Fibroblast of lung (primary cell): ENCODE measurements around the gene DCDC2B.

Source experiments
- CTCF ChIP-seq, 2 donors: IDR thresholded peaks in 1 of 2; conservative IDR thresholded peaks in 1 of 2; 1 replicate in 1 of 2; 2 replicates in 1 of 2; pipeline ENCODE4 v1.5.1; 2011 to 2012; ENCODE audit warnings: low read length in 2 of 2, control low read depth in 1 of 2, inconsistent platforms in 1 of 2, low read depth in 1 of 2, mild to moderate bottlenecking in 1 of 2
- EZH2 ChIP-seq: IDR thresholded peaks from 2 replicates; pipeline ENCODE4 v1.5.1; 2012; ENCODE audit warnings: low read length, control low read depth, mild to moderate bottlenecking; ENCODE audit errors: missing control alignments

- no peak for TF ChIP-seq CTCF (conservative IDR thresholded peaks at IDR 0.05 in 1 of 2, IDR thresholded peaks at IDR 0.05 in 1 of 2; ENCODE audit: low read depth in 1 of 2, low read length in 2 of 2)
- no peak for TF ChIP-seq EZH2
These were observed 11.8 kb upstream of the DCDC2B start for GRCh38 chr1:32197074-32197473.
